NCI-H2171 treated with DMSO at 0.1 percent for 48 hours (cell line): Measurements from ENCODE around the gene AEBP2.
"Not testable (repeated sequence)": the region's sequence is repeated elsewhere in the genome, so short reads cannot be mapped to it uniquely, and the experiment has no call there.

Source experiments
- DNase-seq: peaks from one replicate; lab custom pipeline; 2025; lab: John Stamatoyannopoulos, UW

AEBP2 gene, protein sequence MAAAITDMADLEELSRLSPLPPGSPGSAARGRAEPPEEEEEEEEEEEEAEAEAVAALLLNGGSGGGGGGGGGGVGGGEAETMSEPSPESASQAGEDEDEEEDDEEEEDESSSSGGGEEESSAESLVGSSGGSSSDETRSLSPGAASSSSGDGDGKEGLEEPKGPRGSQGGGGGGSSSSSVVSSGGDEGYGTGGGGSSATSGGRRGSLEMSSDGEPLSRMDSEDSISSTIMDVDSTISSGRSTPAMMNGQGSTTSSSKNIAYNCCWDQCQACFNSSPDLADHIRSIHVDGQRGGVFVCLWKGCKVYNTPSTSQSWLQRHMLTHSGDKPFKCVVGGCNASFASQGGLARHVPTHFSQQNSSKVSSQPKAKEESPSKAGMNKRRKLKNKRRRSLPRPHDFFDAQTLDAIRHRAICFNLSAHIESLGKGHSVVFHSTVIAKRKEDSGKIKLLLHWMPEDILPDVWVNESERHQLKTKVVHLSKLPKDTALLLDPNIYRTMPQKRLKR

DNA sequence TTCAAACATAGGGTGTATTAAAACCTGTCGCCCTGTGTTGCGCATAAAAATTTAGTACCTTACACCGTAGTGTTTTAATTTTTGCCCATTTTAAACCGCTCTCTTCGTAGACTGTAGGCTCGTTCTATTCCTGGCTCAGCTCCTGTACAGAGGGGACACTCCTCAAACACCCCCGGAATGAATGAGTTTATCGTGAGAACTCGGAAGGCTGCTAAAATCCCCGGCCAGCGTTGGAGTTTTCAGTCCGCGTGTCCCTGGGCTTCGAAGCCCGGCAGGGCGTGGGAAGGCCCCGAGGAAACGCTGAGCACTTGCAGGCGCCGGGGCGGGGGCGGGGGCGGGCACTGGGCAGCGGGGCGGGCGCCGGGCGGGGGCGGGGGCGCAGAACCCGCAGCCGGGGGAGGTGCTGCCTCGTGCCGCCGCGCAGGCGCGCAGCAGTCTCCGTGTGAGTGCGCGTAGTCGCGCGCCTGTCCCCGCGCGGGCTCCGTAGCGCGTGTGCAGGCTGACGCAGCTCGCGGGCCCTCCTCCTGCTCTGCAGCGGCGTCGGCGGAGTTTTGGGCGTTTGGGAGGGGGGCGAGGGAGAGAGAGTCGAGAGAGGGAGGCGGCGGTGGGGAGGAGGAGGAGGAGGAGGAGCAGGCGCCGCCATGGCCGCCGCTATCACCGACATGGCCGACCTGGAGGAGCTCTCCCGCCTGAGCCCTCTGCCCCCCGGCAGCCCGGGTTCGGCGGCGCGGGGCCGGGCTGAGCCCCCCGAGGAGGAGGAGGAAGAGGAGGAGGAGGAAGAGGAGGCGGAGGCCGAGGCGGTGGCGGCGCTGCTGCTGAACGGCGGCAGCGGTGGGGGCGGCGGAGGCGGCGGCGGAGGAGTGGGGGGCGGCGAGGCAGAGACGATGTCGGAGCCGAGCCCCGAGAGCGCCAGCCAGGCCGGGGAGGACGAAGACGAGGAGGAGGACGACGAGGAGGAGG lies at the start of gene AEBP2:
Gene AEBP2 (plus strand): TSS at position 434 of the 960 bp plus-strand sequence. CDS start 208 bp downstream, at position 642.
- DNase-seq = peak; percentile 81

DNA sequence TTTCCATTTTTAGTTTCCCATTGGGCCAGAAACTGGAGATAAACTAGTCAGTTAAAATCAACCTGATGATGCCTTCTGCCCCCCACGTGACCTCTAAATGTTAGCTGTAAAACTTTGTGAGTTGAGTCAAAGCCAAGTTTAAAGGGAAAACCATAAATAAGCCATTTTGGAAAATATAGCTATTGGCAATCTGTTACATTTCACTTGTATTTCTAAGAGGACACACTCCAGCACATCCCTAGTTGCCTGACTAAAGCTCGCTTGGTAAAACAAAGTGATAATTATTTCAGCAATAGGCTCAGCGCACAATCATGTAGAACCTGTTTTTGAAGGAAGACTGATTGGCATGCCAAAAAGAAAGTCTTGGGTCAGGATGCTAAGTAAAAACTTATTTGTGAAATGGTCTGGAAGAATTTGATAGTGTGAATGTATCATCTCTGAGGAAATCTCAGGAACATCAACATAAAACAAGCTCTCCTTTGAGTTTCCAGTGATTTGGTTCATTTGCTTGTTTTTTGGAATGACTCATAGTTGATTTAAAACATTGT lies 49.2 kb upstream of the AEBP2 start:
- no peak for DNase-seq

DNA sequence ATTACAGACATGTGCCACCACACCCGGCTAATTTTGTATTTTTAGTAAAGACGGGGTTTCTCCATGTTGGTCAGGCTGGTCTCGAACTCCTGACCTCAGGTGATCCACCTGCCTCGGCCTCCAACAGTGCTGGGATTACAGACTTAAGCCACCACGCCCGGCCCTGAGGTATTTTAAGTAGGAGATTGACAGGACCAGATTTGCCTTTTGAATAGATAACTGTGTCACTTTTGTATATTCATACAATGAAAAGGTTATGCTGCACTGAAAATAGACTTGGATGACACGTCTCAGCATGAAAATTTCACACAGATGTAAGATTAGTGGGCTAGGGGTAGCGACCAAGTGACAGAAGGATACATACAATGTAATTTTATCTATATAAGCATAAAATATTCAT lies 46.6 kb upstream of the AEBP2 start:
- DNase-seq = not testable (repeated sequence)

DNA sequence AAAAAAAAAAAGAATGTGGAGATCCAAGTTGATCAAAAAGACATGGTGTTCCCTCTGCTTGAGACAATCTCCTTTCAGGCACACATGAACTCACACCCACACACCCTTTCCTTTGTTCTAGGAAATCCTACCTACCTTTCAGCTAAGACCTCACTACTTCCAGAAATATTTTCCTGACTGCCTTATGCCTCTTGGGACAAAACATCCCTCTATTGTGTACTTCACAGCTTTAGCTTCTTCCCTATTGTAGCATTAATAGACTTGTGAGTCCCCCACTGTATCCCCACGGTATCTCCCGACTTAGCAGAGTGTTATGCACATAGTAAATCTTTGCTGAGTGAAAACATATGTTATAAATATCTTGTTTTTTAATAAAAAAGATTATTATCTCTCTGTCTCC lies 44.9 kb upstream of the AEBP2 start:
- DNase-seq = no peak

DNA sequence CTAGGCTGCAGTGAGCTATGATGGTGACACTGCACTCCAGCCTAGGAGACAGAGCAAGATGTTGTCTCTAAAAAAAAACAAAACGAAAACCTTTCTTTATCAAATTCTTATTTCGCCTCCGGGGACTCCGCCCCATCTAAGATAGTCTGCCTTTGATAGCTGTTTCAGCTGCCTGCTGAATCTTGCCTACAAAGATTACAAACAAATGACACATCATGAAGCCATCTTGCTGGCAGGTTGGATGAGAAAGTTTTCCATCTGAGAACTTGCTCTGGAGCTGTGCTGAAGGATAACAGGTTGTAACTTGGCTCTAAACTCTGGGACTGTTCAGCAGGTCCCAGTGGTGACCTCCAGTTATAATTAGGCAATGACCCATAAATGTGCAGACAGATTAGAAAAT lies 41.8 kb upstream of the AEBP2 start:
- no peak for DNase-seq

DNA sequence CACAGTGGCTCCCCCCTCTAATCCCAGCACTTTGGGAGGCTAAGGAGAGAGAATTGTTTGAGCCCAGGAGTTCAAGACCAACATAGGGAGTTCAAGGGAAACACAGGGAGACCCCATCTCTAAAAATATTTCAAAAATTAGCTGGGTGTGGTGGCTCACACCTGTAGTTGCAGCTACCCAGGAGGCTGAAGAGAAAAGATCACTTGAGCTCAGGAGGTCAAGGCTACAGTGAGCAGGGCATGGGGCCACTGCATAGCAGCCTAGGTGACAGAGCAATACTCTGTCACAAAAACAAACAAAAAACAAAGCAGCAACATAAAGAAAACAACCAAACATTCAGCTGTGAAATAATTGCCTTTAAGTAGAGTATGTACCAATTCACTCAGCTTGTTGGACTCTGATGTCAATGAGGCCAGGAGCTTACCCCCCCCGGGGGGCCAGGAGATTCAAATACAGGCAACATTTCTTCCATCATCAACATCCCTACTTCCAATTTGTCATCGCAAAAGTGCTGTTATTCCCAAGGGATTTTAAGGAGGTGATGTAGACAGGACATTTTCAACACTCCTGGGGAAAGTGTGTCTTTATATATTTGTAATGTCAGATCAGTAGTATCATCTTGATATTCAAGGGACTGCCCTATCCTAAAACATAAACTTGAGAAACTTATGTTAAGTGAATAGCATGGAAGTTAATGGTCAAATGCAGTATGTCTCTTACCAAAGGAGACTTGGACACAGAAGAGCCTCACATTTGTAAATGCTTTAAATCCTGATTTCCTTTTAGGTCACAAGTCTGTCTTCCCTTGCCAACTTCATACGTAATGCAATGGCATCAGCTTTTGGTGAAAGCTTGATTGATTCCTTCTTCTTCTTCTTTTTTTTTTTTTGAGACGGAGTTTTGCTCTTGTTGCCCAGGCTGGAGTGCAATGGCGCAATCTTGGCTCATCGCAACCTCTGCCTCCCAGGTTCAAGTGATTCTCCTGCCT lies 40.6 kb upstream of the AEBP2 start:
- DNase-seq = no peak

DNA sequence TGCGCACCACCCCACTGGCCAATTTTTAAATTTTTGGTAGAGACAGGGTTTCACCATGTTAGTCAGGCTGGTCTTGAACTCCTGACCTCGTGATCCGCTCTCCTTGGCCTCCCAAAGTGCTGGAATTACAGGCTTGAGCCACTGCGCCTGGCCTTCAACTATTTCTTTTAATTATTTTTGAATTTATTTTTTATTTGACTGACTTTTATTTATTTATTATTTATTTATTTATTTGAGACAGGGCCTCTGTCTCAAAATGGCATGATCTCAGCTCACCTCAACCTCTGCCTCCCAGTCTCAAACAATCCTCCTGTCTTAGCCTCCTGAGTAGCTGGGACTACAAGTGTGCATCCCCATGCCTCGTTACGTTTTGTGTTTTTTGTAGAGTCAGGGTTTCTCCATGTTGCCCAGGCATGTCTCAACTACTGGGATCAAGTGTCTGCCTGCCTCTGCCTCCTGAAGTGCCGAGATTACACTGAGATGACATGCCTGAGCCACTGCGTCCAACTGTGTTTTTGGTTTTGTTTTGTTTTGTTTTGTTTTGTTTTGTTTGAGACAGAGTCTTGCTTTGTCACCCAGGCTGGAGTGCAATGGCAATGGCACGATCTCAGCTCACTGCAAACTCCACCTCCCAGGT lies 38.5 kb upstream of the AEBP2 start:
- peak; percentile 23 for DNase-seq

DNA sequence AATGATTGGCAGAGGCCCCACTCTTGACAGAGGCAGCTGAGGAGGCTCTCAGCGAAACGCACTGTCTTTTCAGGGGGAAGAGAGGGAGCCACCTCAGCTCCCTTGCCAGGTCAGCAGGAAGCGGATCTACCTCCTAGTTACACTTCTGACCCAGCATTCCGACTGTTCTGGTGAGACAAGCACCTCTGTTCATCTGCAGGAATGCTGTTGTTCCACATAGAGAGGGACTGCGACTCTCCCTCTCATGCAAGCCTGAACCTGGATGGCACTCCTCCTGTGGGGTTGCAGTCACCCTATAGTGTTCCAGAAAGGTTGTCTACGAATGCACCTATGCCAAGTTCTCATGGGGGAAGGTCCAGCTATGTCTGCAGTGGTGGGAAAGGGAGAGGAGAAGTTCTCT lies 37.1 kb upstream of the AEBP2 start:
- DNase-seq = no peak

DNA sequence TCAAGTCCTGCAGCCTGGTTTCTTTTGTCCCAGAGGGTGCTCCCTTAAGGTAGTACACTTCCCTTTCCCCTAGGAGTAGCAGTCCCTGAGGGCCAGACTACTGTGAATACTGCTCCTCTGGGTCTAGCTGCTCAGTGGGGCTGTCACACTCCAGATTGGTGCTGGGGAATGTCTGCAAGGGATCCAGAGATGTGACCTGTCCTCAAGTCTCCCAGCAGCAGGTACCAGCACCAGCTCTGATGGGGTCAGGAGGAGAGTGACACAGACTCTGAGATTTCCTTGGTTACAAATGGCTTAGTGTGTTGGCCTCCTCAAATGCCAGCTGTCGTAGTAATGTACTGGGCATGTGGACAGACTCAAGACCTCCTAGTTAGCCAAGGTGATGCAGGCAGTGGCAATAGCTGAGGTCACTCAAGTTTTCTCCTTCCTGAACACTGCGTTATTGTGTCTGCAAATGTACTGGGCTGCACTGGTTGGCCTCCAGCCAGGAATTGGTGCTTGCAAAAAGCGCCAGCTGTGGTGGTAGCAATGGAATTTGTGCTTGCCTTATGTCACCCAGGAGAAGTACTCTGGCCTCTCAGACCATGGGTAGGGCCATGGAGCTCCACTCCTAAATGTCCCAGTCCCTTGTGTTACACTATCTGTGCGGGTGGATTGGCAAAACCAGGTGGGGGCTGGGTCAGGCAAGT lies 36.4 kb upstream of the AEBP2 start:
- no peak for DNase-seq

DNA sequence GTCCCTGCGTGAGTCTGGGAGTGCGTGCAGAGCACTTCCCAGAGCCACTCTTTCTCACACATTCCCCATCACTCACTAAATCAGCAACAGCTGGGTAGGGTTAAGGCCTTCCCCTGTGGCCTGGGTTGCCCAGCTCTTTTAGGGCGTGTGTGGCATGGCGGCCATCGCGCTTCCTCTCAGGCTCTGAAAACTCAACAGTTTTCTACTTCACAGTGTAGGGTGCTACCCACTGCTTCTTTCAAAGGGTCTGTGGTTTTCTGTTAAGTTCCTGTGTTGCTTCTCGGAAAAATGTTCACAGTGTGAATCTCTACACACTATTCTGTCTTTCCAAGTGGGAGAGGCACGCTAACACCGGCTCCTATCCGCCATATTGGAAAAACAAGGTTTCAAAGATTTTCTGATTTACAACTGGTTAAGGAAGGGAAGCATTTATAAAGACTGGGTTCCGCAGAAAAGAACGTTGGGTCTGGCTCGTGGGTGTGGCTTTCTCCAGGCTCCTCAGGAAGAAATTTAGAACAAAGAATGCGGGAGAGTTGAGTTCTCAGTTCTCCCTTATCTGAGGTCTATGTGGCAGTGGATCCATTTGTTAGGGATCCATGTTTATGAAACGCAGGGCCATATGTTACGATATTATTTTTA lies 34.9 kb upstream of the AEBP2 start:
- no peak for DNase-seq

DNA sequence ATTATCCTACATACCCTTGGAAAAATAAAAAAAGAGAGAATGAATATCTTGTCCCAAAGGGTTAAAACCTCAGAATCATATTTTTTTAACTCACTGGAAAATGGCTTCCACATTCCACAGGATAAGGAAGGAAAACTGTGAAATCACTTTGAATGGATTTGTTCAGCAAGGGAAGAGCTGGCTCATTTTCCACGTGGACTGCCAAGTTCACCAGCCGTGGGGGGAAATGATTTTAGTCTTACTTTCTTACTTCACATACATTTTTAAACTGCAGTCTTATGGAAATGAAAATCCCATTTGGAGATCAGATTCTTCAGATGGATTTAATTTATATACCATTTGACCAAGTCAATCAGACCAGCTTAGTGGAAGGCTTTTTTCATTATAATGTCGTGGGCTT lies 29.9 kb upstream of the AEBP2 start:
- no peak for DNase-seq

DNA sequence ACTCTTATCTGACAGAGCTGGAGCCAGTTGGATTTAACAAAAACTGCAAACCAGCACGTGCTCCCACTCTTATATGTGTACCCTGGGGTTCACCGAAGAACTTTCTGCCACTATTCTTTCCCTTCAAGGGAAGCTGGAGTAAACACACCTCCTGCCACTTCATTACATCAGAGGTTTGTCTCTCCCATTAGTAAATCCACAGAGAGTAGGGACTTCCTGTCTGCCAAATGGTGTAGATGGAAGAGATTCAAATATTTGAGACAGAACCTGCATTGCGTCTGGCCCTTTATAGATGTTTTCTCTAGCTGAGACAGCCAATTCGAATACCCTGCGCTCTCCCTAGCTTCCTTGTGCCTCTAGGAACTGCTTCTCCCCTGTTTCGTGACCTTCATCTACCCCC lies 29.1 kb upstream of the AEBP2 start:
- DNase-seq = no peak

DNA sequence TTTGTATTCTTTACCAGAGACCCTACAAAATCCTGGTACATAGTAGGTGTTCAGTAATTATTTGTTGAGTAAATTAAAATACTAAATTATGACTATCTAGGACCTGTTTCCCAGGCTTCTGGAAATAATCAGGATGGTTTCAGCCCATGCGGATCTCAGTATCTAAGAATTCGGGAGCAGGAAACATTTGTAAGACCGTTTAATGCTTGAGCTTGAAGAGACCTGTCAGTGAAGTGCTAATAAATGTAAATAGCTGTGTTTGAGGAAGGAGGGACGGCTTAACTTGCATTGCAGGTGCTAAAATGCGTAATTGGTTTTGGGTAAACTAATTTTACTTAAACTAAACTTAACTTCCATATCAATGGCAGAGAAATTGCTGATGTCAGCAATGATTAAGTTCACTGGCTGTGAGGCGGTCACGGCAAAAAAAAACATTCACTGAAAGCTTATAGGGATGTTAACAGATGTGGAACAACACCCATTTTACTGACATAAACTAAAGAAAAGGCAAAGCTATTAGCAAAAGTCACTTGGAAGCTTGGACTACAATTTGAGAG lies 28.6 kb upstream of the AEBP2 start:
- no peak for DNase-seq

DNA sequence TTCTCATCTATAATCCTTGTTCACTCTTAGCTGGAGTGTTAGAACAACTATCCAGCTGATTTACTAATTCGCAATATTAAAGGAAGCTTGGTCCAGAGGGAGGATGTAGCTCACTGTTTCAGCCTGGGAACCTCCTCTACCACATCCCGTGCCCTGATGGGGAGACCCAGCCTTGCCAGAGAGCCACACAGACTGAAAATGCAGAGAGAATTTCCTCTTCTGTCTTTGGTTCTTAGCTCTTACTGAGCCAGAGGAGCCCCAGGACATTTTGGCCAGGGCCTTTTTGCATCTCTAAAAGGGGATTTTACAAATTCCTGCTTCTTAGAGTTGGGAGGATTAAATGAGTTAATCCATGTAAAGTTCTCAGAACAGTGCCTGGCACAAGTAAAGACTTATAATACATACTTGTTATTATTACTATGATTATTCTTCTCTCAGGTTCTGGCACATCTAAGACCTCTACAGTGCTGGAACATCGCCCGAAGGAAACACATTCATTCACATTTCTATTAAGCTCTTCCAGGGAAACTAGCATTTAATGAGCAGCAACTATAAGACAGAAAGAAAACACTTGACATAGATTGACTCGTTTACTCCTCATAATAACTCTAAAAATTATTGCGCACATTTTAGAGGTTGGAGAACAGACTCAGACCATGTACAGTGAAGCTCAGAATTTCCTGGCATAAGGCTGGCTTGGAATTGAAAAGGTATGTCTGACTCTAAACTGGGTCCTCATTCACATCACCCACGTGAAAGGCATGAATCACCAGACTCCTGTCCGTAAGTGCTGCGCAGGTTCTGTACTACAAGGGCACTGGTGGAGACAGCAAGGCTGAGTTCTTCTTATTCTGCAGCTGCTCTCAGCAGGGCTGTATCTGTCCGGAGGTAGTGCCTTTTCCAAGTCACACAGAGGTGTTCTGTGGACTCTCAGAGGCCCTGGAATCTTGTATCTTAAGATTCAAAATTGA lies 27.8 kb upstream of the AEBP2 start:
- DNase-seq = no peak

DNA sequence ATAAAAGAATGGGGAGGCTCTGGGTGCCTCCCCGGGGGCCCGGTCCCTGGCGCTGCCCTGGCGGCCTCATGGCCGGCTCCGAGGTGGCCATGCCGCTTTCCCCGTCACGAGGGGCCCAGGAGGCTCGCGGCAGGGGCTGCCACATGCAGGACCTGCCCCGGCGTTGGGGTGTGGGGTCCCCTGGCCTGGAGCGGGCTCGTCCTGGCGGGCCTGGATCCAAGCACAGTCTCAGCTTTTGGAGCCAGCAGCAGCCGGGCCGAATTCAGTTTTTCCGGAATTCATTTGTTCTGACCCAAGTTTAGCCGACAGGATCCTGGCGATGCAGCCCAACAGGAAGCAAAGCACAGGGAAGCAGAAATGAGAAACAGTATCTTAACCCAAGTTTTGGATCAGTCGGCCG lies 26.4 kb upstream of the AEBP2 start:
- no peak for DNase-seq

DNA sequence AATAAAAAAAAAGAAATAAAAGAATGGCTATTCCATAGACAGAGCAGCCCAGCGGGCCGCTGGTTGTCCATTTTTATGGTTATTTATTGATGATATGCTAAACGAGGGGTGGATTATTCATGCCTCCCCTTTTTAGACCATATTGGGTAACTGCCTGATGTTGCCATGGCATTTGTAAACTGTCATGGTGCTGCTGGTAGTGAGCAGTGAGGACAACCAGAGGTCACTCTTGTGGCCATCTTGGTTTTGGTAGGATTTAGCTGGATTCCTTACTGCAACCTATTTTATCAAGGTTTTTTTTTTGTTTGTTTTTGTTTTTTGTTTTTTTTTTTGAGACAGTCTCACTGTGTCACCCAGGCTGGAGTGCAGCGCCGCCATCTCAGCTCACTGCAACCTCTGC lies 25.7 kb upstream of the AEBP2 start:
- DNase-seq = not testable (repeated sequence)

DNA sequence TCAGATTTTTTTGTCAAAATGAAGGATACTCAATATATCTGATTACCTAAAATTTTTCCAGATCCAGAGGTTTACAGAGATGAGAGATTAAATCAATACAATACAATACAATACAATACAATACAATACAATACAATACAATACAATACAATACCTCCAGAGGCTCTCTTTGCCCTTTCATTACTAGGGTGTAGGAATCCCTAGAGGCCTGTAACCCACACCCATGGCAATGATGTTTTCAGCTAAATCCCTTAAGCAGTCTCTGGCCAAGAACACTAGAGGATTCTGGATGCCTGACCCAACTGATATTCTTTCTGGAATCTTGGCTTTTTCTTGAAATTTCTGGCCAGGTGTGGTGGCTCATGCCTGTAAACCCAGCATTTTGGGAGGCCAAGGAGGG lies 23.7 kb upstream of the AEBP2 start:
- DNase-seq = no peak

DNA sequence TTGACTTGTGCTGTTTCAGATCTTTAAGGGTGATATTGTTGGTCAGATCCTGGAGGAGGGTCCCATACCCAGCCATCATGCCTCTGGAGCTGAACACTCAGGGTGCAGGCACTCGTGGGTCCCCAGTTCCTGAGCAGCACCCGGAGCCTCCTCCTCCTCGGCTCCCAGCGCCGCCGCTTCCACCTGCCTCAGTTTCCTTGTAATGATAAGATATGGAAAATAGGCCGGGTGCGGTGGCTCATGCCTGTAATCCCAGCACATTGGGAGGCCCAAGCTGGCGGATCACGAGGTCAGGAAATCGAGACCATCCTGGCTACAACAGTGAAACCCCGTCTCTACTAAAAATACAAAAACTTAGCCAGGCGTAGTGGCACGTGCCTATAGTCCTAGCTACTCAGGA lies 20.2 kb upstream of the AEBP2 start:
- DNase-seq = no peak
